Suprapubic skin (tissue), 4 donors: ENCODE data around the gene APBB3. TPM values are rescaled to one million over a fixed set of nuclear protein-coding genes. Genes with fewer than 3 reads are reported as not detected.

Experiments
- DNase-seq, 2 donors: peaks; one replicate each; pipeline ENCODE4 v3.0.0-alpha.2; 2019; ENCODE audit warnings: low spot score in 2 of 2
- H3K27ac ChIP-seq: fragments of 200-600 bp; sonication (generic); one replicate; pipeline ENCODE4 v1.5.1; 2019
- H3K27me3 ChIP-seq: fragments of 200-600 bp; sonication (generic); one replicate; pipeline ENCODE4 v1.5.1; 2019
- H3K36me3 ChIP-seq: fragments of 200-600 bp; sonication (generic); one replicate; pipeline ENCODE4 v1.5.1; 2019
- H3K4me1 ChIP-seq: fragments of 200-600 bp; sonication (generic); one replicate; pipeline ENCODE4 v1.5.1; 2019
- H3K4me3 ChIP-seq: fragments of 200-600 bp; sonication (generic); one replicate; pipeline ENCODE4 v1.5.1; 2019; ENCODE audit warnings: mild to moderate bottlenecking
- H3K9me3 ChIP-seq: fragments of 200-600 bp; sonication (generic); one replicate; pipeline ENCODE4 v1.5.1; 2019
- EP300 ChIP-seq: sonication (generic); formaldehyde crosslinking; IDR thresholded peaks from one replicate; pipeline ENCODE4 v1.6.1; 2017; ENCODE audit warnings: antibody characterized with exemption
- POLR2A ChIP-seq, 2 donors: fragments of 450-650 bp; IDR thresholded peaks; one replicate each; pipeline ENCODE4 v1.6.1; 2017; ENCODE audit warnings: antibody characterized with exemption in 2 of 2, mild to moderate bottlenecking in 2 of 2, moderate library complexity in 2 of 2
- POLR2AphosphoS5 ChIP-seq, 3 donors: sonication (generic); formaldehyde crosslinking; IDR thresholded peaks; one replicate each; pipeline ENCODE4 v1.6.1; 2017; ENCODE audit warnings: antibody characterized with exemption in 3 of 3
- WGBS: methylation state at CpG from one replicate; pipeline ENCODE4 v1.1.5; 2018; 5-methylcytosine and 5-hydroxymethylcytosine counted together
- total RNA-seq, 4 donors: library from RNA; depleted of rRNA; stranded (reverse); fragments of >200 nt; gene quantifications; one replicate each; pipeline ENCODE4 v1.1.0, GENCODE V29; 2016
- TF ChIP-seq, protein P1 (sequence below), 2 donors: fragments of 200-600 bp in 1 of 2; fragments of 450-650 bp in 1 of 2; sonication (generic) in 1 of 2; IDR thresholded peaks; one replicate each; pipeline ENCODE4 v1.5.1; 2016 to 2019; ENCODE audit warnings: antibody characterized with exemption in 2 of 2, mild to moderate bottlenecking in 1 of 2, moderate library complexity in 1 of 2

Gene APBB3
- total RNA-seq, 4 donors from 2014 or later, result 14.5 to 57.9 (median 27.3) TPM

DNA sequence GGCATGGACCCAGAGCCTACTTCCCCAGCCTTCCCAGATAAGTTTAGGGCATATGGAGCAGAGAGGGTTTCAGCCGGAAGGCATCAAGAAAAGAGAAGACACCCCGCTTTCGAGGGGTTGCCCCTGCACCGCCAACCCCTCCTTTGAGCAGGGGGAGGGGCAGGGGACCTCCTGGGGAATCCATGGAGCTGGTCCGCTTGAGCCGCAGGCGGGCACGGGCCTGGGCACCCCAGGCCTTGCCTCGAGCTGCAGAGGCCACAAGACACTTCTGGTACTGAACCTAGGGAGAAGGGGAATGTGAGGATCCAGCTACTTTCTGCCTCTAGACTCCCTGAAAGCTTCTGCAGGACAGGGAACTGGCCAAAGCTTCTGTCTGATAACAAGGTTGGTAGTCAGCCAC is 5.9 kb downstream of the APBB3 start:
- no peak for TF ChIP-seq POLR2AphosphoS5 (IDR thresholded peaks at IDR 0.05)
- TF ChIP-seq POLR2A (IDR thresholded peaks at IDR 0.05), result no peak
- TF ChIP-seq, protein P1, sequence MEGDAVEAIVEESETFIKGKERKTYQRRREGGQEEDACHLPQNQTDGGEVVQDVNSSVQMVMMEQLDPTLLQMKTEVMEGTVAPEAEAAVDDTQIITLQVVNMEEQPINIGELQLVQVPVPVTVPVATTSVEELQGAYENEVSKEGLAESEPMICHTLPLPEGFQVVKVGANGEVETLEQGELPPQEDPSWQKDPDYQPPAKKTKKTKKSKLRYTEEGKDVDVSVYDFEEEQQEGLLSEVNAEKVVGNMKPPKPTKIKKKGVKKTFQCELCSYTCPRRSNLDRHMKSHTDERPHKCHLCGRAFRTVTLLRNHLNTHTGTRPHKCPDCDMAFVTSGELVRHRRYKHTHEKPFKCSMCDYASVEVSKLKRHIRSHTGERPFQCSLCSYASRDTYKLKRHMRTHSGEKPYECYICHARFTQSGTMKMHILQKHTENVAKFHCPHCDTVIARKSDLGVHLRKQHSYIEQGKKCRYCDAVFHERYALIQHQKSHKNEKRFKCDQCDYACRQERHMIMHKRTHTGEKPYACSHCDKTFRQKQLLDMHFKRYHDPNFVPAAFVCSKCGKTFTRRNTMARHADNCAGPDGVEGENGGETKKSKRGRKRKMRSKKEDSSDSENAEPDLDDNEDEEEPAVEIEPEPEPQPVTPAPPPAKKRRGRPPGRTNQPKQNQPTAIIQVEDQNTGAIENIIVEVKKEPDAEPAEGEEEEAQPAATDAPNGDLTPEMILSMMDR (IDR thresholded peaks at IDR 0.05), result no peak
- no peak for TF ChIP-seq EP300
- Histone ChIP-seq H3K4me1 (peaks cover 52% of the 10 kb centered on the region), H3K36me3 (peaks cover 28% of the 10 kb centered on the region), H3K27ac (no peak overlapping the region), H3K4me3 (no peak overlapping the region), H3K27me3 (no peaks in the 10 kb centered on the region), H3K9me3 (no peaks in the 10 kb centered on the region)
- DNase-seq, result no peak
- 96% methylated on average over 8 of the region's 9 CpGs for WGBS

DNA sequence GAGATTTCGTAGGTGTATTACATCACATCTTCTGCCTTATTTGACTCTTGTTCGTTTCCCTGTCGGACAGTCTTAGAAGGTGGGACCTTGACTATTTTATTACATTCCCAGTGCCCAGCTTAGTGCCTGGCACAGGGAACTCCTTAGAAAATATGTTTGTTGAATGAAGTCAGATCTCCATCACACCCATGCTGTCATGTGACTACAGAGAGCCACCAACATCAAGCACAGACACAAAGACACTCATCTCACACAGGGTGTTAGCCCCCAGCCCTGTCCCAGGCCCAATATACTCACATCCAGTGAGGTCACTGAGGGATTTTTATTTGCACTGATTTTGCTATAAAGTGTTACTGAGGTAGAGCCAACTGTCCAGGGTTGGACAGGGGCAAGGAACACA is 6.4 kb downstream of the APBB3 start:
- no peak for DNase-seq
- WGBS, result 89% methylated on average over 3 of the region's 3 CpGs
- TF ChIP-seq POLR2AphosphoS5 (IDR thresholded peaks at IDR 0.05), result no peak
- TF ChIP-seq, protein P1 (IDR thresholded peaks at IDR 0.05), result no peak
- no peak for TF ChIP-seq EP300
- TF ChIP-seq POLR2A (IDR thresholded peaks at IDR 0.05), result no peak
- H3K4me1 ChIP-seq, result peaks cover 46% of the 10 kb centered on the region
- peaks cover 28% of the 10 kb centered on the region for H3K36me3 ChIP-seq
- no peak overlapping the region for H3K4me3 ChIP-seq
- no peaks in the 10 kb centered on the region for H3K27me3 ChIP-seq
- peak overlapping the region; percentile 87 for H3K27ac ChIP-seq
- no peaks in the 10 kb centered on the region for H3K9me3 ChIP-seq

DNA sequence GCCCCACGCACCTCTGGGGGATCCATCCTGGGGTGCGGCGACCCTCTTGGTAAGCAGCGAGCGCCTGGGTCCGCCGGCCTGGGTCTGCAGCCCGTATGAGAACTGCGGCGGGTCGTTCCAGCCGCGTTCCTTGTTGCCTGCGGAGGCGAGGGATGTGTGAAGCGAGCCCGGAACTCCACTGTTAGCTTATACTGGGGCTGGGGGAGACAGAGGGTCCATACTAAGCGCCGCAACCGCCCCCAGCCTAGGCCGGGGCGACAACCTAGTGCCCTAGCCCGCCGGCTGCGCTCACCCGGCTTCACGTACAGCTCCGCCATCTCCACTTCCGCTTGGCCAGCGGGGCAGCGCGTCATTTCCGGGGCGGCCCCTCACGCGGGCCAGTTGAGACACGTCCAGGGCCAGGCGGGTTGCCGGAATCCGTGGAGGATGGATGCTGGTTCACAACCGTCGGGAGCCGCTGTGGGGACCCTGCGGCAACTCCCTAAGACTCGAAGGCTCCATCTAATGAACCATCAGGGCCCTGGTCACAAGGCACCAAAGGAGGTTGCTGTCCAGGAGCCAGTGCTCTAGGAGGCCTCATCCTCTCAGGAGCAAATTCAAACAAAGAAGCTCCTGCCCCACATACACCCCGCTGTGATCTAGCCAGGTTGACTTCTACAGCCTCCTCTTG is 7.1 kb downstream of the APBB3 start, which contains the start of gene SRA1:
Gene SRA1, minus strand, starts transcription at position 338 of the 670 bp plus-strand sequence. Its CDS starts 21 bp downstream, at position 317.
- DNase-seq, result peak; percentile 95 to 97
- Histone ChIP-seq H3K4me1 (peaks cover 39% of the 10 kb centered on the region), H3K36me3 (peaks cover 27% of the 10 kb centered on the region), H3K9me3 (no peaks in the 10 kb centered on the region), H3K27ac (peak within 1 kb of the TSS; percentile 87), H3K4me3 (peak within 1 kb of the TSS; percentile 76), H3K27me3 (no peaks in the 10 kb centered on the region)
- 6% methylated on average over 3 of the region's 46 CpGs for WGBS
- peak in 1 of 2 donors; percentile 92 for TF ChIP-seq POLR2A (IDR thresholded peaks at IDR 0.05)
- TF ChIP-seq, protein P1 (IDR thresholded peaks at IDR 0.05), result no peak
- peak; percentile 82 to 91 (median 91) for TF ChIP-seq POLR2AphosphoS5 (IDR thresholded peaks at IDR 0.05)
- TF ChIP-seq EP300, result no peak

DNA sequence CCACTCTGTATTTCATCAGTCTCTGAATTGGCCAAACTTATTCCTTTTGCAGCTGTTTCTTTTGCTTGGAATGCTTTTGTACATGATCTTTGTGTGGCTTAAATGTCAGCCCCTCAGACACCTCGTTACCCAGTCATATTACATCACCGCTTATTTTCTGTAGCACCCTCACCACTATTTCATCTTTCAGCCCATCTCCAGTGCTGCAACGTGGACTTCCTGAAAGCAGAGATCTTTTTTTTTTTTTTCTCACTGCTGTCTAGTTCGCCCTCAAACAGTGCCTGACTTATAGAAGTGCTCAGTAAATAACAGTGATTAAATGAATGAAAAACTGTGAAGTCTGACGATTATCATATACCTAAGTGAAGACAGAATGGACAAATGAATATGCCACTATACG is 8.0 kb downstream of the APBB3 start:
- H3K4me1 ChIP-seq, result peaks cover 32% of the 10 kb centered on the region
- 6% methylated on average over 6 of the region's 6 CpGs for WGBS
- TF ChIP-seq EP300 (no peak), POLR2AphosphoS5 (IDR thresholded peaks at IDR 0.05) (no peak), POLR2A (IDR thresholded peaks at IDR 0.05) (no peak)
- TF ChIP-seq, protein P1 (IDR thresholded peaks at IDR 0.05), result no peak
- peak overlapping the region; percentile 76 for H3K4me3 ChIP-seq
- no peak for DNase-seq
- peaks cover 27% of the 10 kb centered on the region for H3K36me3 ChIP-seq
- H3K27me3 ChIP-seq, result no peaks in the 10 kb centered on the region
- no peak overlapping the region for H3K27ac ChIP-seq
- no peaks in the 10 kb centered on the region for H3K9me3 ChIP-seq

- no peak overlapping the region for H3K27ac ChIP-seq
- TF ChIP-seq, protein P1 (IDR thresholded peaks at IDR 0.05), result no peak
- TF ChIP-seq POLR2AphosphoS5 (IDR thresholded peaks at IDR 0.05), result no peak
- no peak for TF ChIP-seq POLR2A (IDR thresholded peaks at IDR 0.05)
- TF ChIP-seq EP300, result no peak
- no peaks in the 10 kb centered on the region for H3K27me3 ChIP-seq
- H3K4me3 ChIP-seq, result peak overlapping the region; percentile 76
- no peaks in the 10 kb centered on the region for H3K9me3 ChIP-seq
- H3K36me3 ChIP-seq, result peaks cover 27% of the 10 kb centered on the region
- no peak for DNase-seq
- H3K4me1 ChIP-seq, result peaks cover 32% of the 10 kb centered on the region
- 66% methylated on average over 1 of the region's 1 CpG for WGBS
Observed at GRCh38 chr5:140555747-140556312, 8.6 kb downstream of the APBB3 start.
